NCI-H526 (cell line): ENCODE data around the gene TSHZ1.
A peak's percentile ranks its signal among the peaks of the same experiment; 100 is the strongest.

ENCODE experiments used
- DNase-seq, 2 experiments: peaks; one replicate each; lab custom pipeline; 2025; lab: John Stamatoyannopoulos, UW

TSHZ1 gene, protein sequence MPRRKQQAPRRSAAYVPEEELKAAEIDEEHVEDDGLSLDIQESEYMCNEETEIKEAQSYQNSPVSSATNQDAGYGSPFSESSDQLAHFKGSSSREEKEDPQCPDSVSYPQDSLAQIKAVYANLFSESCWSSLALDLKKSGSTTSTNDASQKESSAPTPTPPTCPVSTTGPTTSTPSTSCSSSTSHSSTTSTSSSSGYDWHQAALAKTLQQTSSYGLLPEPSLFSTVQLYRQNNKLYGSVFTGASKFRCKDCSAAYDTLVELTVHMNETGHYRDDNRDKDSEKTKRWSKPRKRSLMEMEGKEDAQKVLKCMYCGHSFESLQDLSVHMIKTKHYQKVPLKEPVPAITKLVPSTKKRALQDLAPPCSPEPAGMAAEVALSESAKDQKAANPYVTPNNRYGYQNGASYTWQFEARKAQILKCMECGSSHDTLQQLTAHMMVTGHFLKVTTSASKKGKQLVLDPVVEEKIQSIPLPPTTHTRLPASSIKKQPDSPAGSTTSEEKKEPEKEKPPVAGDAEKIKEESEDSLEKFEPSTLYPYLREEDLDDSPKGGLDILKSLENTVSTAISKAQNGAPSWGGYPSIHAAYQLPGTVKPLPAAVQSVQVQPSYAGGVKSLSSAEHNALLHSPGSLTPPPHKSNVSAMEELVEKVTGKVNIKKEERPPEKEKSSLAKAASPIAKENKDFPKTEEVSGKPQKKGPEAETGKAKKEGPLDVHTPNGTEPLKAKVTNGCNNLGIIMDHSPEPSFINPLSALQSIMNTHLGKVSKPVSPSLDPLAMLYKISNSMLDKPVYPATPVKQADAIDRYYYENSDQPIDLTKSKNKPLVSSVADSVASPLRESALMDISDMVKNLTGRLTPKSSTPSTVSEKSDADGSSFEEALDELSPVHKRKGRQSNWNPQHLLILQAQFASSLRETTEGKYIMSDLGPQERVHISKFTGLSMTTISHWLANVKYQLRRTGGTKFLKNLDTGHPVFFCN (N-terminal part only)

DNA sequence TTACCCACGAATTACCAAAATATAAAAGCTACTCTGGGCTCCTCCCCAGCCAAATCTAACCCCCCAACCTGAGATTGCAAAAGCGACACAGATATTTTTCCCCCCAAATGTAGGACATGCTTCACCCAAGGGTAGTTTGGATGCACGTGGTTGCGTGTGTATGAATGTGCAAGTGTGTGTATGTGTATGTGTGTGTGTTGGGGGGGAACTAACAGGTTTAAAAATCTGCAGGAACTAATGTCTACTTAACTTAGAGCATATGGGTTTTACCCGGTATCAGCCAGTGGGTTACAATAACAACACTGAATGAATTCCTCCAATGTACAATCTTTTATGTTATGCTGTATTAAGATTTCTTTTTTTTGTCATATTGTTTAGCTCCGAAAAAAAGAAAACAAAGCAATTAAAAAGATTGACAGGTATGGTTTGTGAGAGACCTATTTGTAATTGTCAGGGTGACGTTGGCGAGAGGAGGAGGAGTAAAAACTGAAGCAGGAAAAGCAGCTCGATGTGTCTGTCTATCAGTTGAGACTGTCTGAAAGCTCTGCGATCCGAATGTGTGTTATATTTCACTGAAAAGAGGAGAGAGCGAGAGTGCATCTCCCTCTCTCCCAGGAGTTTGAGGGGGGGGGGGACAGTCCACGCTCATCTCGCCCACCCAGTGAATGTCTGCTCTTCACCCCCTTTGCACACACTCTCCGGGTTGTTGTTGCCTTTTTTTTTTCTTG lies at the start of gene TSHZ1:
TSHZ1 (plus strand) TSS at position 524 of the 728 bp plus-strand sequence. CDS start 1,080 bp downstream, outside the sequence.
- peak; percentile 84 to 91 for DNase-seq

DNA sequence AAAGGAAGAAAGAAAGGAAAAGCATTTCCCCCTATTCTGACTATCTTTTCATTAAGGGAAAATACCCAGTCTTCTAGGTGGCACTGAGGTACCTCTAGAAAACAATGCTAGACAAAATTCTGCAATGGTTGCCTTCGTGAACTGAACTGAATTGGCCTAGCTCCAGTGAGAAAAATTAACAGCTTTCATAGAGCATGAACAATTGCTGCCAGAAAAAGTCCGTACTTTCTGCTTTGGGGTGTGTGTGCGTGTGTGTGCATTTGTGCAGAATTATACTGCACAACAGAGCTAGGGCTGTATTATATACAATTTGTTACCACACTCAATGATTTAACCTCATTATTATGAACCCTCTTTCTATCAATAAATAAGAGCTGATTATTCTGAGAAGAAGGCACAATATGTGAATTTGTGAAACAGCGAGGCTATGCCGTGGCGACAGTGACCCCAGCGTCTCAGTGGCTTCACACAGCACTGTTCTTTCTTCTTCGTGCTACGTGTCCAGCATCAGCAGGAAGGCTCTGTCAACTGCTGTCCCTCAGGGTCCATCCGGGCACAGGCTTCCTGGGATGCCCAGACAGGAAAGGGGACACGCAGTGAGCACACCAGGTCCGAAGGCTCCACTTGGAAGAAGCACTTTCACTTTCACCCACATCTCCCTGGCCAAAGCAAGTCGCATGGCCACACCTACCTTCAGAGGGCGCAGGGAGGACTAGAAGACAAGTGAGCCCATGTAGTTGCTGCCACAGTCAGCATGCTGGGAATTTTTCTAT lies 49.2 kb upstream of the TSHZ1 start:
- DNase-seq, result peak; percentile 72 to 73

DNA sequence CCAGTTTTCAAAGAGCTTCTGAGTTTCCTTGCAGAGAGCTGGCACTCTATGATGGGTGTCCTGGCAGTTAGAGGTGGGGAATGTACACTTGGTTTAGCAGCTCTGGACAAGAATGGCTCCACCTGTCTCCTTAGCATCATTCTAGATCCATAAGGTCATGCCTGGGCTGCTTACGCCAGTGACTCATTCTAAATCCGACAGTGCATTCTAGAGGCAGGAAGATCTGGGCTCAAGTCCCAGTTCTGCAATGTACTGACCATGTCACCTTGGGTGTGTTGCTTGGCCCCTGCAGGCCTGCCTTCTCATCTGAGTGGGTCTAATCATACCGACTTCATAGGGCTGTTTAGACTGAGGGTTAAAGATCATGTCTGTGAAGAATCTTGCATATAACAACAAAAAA lies 48.1 kb upstream of the TSHZ1 start:
- no peak for DNase-seq

DNA sequence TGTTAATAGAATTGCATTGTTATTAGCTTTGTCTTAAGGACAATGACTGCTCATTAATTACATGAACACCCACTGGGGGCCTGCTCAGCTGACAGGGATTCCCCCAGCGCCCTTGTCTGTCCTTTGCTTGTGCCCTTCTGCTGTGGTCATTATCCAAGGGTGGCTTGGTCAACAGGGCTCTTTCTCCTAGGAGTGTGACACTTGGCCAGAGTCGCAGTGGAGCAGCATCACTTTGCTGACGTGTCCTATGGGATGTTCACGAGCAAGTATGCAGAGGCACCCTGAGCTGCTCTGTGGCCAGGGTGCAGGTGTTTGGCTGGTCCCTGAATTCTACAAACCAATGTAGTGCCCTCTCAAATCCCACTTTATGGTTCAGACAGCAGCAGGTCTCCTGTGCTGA lies 47.6 kb upstream of the TSHZ1 start:
- DNase-seq, result no peak

DNA sequence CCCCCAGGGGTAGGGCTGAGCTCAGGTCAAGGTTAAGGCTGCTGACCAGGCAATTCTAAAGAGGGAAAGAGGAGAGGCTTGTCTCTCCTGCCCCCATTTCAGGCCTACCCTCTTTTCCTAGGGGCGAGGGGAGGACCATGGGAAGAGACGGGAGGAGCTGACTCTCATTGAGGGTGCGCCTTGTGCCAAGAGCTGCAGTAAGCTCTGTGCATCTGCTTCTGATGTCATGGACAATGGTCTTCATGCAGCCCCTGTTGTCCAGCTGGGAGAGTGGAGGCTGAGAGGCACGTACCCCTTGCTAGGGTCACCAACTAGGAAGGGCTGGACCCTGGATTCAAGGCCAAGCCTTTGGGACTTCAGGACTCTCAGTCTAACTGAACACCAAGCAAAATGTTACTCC lies 46.9 kb upstream of the TSHZ1 start:
- DNase-seq, result no peak

DNA sequence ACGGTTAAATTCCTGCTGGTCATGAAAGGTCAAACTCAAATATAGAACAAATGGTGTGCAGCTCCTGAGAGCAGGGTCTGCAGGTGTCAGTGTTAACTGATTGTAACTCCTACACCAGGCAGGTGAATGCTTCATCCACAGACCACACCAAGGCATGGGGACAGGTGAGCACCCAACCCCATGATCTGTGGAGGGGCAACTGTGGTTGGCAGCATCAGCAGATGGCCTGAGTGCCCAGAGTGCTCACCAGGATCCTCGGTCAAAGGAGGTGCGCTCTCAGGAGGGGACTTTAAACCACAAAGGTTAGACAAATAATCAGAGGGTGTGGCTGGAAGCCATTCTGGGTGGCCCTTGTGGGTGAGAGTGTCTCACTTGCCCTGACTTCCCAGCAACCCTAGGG lies 46.1 kb upstream of the TSHZ1 start:
- no peak for DNase-seq

DNA sequence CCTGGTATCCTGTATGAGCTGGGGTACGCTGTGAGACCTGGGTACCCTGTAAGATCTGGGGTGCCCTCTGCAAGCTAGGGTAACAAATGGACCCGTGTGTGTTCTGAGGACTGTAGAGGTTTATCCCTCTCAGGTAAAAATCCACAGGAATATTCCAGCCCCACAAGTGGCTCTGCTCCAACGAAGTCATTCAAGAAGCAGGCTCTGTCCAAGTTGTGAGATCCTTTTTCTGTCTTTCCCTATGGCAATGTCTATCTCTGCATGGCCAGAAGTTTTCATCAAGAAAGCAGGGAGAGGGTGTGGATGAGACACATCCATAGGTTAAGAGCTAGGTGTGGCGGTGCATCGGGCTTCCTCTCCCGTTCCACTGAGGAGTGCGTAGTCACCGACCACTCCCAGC lies 44.7 kb upstream of the TSHZ1 start:
- no peak for DNase-seq

DNA sequence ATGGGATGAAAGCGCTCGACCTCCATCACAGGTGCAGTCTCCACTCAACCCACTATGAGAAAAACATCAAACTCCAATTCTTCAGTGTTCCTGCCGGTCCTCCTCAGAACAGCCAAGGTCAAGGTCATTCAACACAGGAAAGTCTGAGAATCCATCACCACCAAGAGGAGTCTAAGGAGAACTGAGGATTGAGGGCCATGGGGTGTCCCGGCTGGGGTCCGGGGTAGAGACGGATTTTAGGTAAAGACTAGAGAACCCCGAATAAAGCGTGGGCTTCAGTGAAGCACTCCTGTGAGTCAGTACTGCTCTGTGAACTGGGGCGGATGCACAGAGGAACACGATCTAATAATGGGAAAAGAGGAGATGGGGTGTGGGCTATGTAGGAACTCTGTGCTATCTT lies 43.5 kb upstream of the TSHZ1 start:
- no peak for DNase-seq

DNA sequence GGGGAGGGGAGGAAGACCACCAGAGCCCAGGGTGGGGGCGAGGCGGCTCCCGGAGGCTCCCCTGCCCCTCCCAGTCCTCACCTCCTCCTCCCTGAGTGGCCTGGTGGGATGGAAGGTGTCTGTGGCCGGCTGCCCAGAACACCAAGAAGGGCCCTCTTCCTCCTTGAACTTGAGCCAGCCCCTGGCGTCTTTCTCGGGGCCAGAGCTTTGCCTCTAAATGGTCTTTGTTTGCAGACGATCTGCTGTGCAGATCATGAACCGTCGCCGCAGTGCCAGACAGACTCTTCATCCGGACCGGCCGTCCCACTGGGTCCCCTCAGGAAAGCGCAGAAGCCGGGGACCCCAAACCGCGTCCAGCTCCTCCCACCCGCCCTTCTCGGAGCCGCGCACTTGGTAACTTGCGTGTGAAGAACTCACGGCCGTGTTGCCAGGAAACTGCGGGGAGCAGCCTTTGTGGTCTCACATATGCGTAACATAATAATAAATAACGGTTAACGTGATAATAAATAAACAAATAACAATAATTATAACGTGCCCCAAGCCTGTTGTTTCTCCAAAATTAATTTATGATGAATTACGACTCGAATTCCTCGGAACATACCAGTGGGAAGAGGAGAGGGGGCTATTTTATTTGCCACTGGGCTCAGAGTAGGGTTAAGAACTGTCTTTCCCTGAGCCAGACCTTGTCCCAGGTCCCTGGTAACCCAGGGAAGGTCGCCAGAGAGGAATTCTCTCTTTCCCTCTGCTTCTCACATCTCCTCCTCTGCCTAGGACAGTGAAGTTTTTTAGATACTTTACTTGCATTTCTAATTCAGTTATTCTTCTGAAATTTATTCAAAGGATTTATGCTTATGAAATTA lies 42.6 kb upstream of the TSHZ1 start:
- DNase-seq, result no peak

DNA sequence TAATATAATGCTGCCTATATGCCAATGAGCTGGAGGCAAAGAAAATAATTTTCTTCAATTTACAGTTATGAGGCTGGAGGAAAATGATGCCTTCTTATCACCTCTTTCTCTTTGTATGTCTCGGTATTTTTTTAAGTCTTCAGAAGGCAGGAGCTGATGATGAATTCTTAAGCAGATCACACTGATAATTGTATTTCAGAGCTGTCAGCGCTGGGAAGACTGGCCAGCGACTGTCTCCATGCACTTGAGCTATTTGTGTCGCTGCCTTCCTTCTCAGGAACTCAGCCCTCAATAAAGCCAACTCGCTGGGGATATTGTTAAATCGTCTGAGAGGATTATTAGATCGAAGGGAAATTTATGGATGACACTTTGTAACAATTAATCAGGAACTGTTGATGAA lies 42.0 kb upstream of the TSHZ1 start:
- DNase-seq, result no peak

DNA sequence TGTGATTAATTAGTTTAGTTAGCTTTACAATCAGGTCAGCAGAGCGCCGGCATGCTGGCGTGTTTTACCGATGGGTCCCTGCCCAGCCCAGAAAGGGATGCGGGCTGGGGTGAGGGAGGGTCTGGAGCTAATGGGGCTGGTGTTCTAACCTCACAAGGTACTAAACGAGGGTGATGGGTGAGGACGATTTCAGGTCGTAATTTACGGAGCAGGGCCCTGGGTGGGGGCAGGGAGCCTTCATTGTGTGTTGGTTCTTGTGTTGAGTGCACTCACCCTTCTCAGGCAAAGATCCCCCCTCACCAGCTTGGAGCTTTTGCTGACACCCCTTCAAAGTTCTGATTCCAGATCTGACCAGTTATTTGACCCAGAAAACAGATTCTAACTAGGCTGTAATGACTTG lies 41.2 kb upstream of the TSHZ1 start:
- DNase-seq, result no peak

DNA sequence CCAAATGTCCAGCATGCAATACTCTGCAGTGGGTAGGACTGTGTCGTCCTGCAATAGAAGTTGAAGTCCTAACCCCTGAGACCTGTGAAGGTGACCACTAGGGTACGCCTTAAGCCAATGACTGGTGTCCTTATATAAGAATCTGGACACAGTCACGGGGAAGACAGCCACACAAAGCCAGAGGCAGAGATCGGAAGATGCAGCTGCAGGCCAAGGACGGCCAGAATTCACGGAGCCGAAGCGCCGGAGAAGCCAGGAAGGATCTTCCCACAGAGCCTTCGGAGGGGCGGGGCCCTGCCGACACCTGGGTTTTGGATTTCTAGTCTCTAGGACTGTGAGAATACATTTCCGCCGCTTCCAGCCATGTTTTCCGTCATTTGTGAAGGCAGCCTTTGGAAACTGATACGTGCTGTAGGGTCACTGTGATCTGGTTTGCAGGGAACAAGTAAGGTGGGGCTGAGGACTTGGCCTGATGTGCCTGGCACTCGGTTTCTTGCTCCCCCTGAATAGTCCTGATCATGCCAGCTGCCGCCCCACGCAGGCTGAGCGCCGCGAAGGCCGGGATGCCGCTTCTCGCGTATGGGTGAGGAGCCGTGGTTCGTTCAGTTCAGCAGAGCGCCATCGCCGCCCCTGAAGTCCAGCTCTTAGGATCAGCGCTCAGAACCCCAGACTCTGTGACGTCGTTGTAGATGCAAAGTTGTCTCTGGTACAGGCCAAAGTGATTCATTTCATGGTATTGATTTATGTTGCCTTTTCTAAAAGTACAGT lies 40.4 kb upstream of the TSHZ1 start:
- DNase-seq, result no peak

DNA sequence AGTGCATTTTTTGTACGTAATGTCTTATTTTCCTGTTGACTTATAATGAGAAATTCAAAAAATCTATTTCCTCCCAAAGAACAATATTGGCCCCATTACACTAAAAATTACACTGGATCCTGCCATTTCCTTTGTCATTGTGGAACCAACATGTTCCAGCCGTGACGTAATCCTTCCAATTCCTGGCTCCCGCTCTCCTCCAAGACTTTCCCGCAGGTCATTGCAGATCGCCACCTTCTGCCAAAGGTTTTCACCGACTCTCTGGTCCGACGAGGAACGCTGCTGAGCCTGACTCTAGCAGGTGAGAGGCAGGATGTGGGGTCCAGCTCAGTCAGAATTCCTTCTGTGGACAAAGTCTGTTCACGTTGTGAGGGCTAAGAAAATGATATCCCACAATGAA lies 39.7 kb upstream of the TSHZ1 start:
- DNase-seq, result no peak

DNA sequence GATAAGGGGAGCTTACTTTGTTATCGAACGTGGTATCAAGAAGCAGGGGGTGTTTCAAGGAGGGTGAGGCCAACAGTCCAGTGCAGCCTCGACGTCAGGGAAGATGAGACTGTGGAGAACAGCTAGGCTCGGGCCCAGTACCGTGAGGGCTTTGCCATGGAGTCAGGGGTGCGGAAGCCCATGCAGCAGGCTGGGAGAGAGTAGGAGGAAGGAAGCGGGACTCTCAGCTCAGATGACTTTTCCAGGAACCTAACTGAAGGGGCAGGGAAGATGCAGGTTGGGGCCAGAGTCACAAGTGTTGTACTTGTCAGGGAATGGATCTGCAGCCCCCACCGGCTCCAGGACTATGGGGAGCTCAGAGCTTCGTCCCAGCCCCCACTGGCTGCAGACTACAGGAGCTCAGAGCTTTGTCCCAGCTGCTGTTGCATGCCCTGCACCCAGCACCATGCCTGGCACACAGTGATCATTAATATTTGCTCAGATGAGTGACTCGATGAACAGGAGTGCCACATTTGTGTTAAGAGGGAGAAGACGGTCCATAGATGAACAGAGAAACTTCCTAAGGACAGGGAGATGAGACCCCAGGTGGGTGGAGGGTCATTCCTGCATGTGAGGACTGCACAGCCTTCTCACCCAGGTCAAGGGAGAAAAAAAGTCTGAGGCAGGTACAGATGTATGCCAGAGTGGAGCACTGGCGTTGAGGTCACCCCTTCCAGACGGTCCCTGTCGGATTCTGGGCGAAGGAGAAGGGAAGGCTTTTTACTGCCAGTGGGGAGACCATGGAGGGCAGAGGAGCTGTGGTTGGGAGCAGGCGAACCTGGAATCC lies 38.1 kb upstream of the TSHZ1 start:
- DNase-seq, result no peak

DNA sequence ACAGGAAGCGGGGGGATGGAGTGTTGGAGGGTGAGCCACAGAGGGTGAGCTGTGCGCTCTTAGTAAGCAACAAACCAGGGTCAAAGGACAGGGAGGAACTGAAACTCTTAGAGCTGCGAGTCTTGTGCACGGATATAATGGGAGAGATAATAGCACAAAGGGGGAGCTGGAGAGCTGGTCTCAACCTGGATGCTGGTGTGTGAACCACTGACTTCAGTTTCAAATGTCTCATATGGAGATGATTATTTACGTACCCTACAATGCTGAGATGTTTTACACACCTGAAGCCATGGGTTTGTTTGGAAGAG lies 37.5 kb upstream of the TSHZ1 start:
- no peak for DNase-seq

DNA sequence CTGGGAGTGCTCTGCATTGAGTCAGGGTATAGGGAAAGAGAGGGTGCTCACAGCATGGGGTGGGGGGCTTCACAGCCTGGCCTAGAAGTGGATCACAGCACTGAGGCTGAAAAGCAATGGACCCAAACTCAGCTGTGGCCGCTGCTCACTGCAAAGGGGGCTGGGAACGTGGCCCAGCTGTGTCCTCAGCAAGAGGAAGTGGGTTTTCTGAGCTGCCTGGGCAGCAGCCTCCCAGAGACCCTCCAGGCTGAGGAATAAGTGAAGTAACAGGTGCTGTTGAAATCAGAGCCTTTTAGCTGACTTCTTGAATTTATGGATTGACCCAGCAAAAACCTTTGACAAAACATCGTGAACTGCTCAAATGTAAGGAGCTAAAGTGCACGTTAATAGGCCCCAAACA lies 36.9 kb upstream of the TSHZ1 start:
- no peak for DNase-seq

DNA sequence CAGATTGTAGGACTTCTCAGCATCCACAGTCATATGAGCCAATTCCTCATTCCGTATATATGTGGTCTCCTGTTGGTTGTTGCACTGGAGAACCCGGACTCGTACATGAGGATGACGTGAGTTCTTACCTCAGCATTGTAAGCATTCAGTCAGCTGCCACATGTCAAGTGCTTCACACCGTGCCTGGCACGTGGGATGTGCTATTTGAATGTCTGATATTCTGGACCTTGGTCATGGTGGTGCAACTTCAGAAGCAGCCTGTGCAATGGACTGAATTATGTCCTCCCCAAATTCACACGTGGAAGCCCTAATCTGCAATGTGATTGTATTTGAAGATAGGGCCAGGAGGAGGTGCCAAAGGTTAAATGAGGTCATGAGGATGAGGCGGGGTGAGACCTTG lies 33.7 kb upstream of the TSHZ1 start:
- DNase-seq, result no peak

DNA sequence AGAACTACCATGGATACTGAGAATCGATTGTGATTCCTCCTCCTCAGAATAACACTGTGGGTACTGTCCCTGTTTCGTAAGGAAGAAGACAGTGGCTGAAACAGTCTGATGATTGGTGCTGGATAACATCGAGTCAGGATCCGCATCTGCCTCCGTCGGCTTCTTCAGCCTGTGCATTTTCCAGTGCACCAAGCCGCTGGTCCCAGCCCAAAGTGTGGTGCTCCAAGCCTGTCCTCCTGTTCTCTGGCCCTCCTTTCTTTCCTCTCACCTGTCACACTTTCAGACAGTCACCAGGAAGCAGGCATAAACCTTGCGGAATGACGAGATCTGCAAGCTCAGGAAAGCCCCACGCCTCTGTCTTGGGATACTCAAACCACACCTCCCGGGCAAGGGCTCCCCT lies 32.2 kb upstream of the TSHZ1 start:
- DNase-seq, result no peak
